Measurements from ENCODE around the gene NCMAP.

- TF ChIP-seq POLR2A (IDR thresholded peaks at IDR 0.05) (no peak), CTCF (IDR thresholded peaks at IDR 0.05) (no peak)
These were observed 39.4 kb upstream of the NCMAP start for GRCh38 chr1:24516506-24516905.
